K562 (cell line): ENCODE results near the gene RACK1. TPM values are rescaled to one million over a fixed set of nuclear protein-coding genes. Genes with fewer than 3 reads are reported as not detected.
A peak's percentile ranks its signal among the peaks of the same experiment; 100 is the strongest.

Source experiments
- BCOR ChIP-seq: fragments of 450-650 bp; IDR thresholded peaks from 2 replicates; pipeline ENCODE4 v1.6.1; 2016
- CBX8 ChIP-seq: fragments of 200-600 bp; sonication (generic); IDR thresholded peaks from 2 replicates; pipeline ENCODE4 v1.6.1; 2012; ENCODE audit warnings: borderline replicate concordance, mixed run types, low read depth, mild to moderate bottlenecking, moderate library complexity, mixed read lengths, low read length, control low read depth, inconsistent platforms; ENCODE audit not compliant: poor library complexity, severe bottlenecking; ENCODE audit errors: extremely low read depth
- CTBP1 ChIP-seq: fragments of 450-650 bp; IDR thresholded peaks from 2 replicates; pipeline ENCODE4 v1.6.1; 2016; ENCODE audit warnings: borderline replicate concordance
- CXXC5 ChIP-seq: fragments of 250-450 bp; sonication (Bioruptor Pico); IDR thresholded peaks from 2 replicates; pipeline ENCODE4 v1.8.0; 2022; ENCODE audit warnings: inconsistent platforms, mild to moderate bottlenecking, moderate library complexity
- FOXK2 ChIP-seq, 2 experiments: fragments of 450-650 bp; IDR thresholded peaks in 1 of 2; conservative IDR thresholded peaks in 1 of 2; 2 replicates each; pipeline ENCODE4 v1.6.1; 2016; ENCODE audit warnings: low read depth in 2 of 2, mild to moderate bottlenecking in 1 of 2
- HDGF ChIP-seq: fragments of 450-650 bp; IDR thresholded peaks from 2 replicates; pipeline ENCODE4 v1.6.1; 2016
- HNRNPLL ChIP-seq: fragments of 200-400 bp; formaldehyde crosslinking; IDR thresholded peaks from 2 replicates; pipeline ENCODE4 v1.6.1; 2017; ENCODE audit warnings: low read length, low read depth, mild to moderate bottlenecking; ENCODE audit not compliant: poor library complexity, severe bottlenecking
- MCM5 ChIP-seq: fragments of 450-650 bp; IDR thresholded peaks from 2 replicates; pipeline ENCODE4 v1.6.1; 2016; ENCODE audit warnings: low read depth
- MNT ChIP-seq, 2 experiments: fragments of 450-650 bp; conservative IDR thresholded peaks; 2 replicates each; pipeline ENCODE4 v1.6.1; 2017; ENCODE audit warnings: mild to moderate bottlenecking in 2 of 2, moderate library complexity in 2 of 2
- NBN ChIP-seq: fragments of 450-650 bp; IDR thresholded peaks from 2 replicates; pipeline ENCODE4 v1.6.1; 2016; ENCODE audit warnings: low read depth, mild to moderate bottlenecking
- NR3C1 ChIP-seq: sonication (generic); formaldehyde crosslinking; IDR thresholded peaks from 2 replicates; pipeline ENCODE4 v1.8.1; 2022; ENCODE audit warnings: missing genetic modification reagents
- RAD51 ChIP-seq: fragments of 450-650 bp; IDR thresholded peaks from 2 replicates; pipeline ENCODE4 v1.7.1; 2016; ENCODE audit warnings: low read depth, mild to moderate bottlenecking, borderline replicate concordance
- RNF2 ChIP-seq: sonication (generic); IDR thresholded peaks from 2 replicates; pipeline ENCODE4 v1.6.1; 2016
- SMAD1 ChIP-seq: fragments of 150-350 bp; IDR thresholded peaks from 2 replicates; pipeline ENCODE4 v1.6.1; 2014; ENCODE audit warnings: low read length, low read depth; ENCODE audit not compliant: partially characterized antibody
- SMAD3 ChIP-seq: fragments of 450-650 bp; formaldehyde crosslinking; conservative IDR thresholded peaks from 2 replicates; pipeline ENCODE4 v1.4.0; 2020; ENCODE audit warnings: mild to moderate bottlenecking
- SMARCA5 ChIP-seq: fragments of 450-650 bp; IDR thresholded peaks from 2 replicates; pipeline ENCODE4 v1.6.1; 2016
- TBP ChIP-seq: optimal IDR thresholded peaks from 2 replicates; pipeline ENCODE3; 2011; ENCODE audit warnings: low read depth, low read length, improper control_type of control experiment
- ZEB2 ChIP-seq: fragments of 450-650 bp; IDR thresholded peaks from 2 replicates; pipeline ENCODE4 v1.6.1; 2016
- ZNF384 ChIP-seq: IDR thresholded peaks from 2 replicates; pipeline ENCODE4 v1.6.1; 2012; ENCODE audit warnings: low read depth, low read length, improper control_type of control experiment
- ZNF507 ChIP-seq: conservative IDR thresholded peaks from 2 replicates; pipeline ENCODE4 v1.6.1; 2017; ENCODE audit warnings: missing genetic modification characterization, missing compliant biosample characterization
- ZSCAN29 ChIP-seq: fragments of 450-650 bp; IDR thresholded peaks from 2 replicates; pipeline ENCODE4 v1.6.1; 2017
- polyA plus RNA-seq, 8 experiments: library from polyadenylated mRNA; depleted of rRNA in 4 of 8; stranded (reverse) in 5 of 8; unstranded in 3 of 8; fragments of >200 nt; fragmentation: Nextera tagmentation in 2 of 8; fragmentation: Illumina TruSeq in 1 of 8; extraction: Ambion mirVana in 2 of 8; extraction: Trizol in 1 of 8; gene quantifications; 2 replicates each; pipeline versions ENCODE4 v1.2.1 to v1.2.3, GENCODE V29; 2011 to 2014; ENCODE audit warnings: inconsistent platforms in 1 of 8, missing spikeins in 1 of 8
- total RNA-seq, 7 experiments: library from RNA; depleted of rRNA in 6 of 7; stranded (reverse); fragments of >200 nt in 6 of 7; fragmentation: Illumina TruSeq in 2 of 7; extraction: Trizol in 2 of 7; gene quantifications; 2 replicates each; pipeline versions ENCODE4 v1.2.1 to v1.2.3, GENCODE V29; 2011 to 2021; ENCODE audit warnings: low replicate concordance in 1 of 7
- TF ChIP-seq, protein P1 (sequence below): sonication (generic); formaldehyde crosslinking; IDR thresholded peaks from 2 replicates; pipeline ENCODE4 v1.8.0; 2022; ENCODE audit warnings: missing genetic modification reagents, mild to moderate bottlenecking, moderate library complexity, borderline replicate concordance
- TF ChIP-seq, protein P2 (sequence below): fragments of 450-650 bp; IDR thresholded peaks from 2 replicates; pipeline ENCODE4 v1.6.1; 2016; ENCODE audit warnings: mild to moderate bottlenecking

The RACK1 gene
- total and polyA plus RNA-seq, 9 of the 15 experiments (the other 6 are each of a cell fraction or from before 2014, with no cell fraction given): 2,303 to 5,311 (median 3,833) TPM

GRCh38 chr5:181215997-181216989, 27.4 kb downstream of the RACK1 start (continued):
- no peak for TF ChIP-seq SMAD3 (CRISPR knock-in tag)
- peak; percentile 66 for TF ChIP-seq CXXC5 (CRISPR knock-in tag)
- peak in 1 of 2 experiments; percentile 43; a peak in 2 of 4 replicates for TF ChIP-seq MNT (conservative IDR thresholded peaks at IDR 0.05)
- TF ChIP-seq MCM5: no peak
- TF ChIP-seq, protein P1, sequence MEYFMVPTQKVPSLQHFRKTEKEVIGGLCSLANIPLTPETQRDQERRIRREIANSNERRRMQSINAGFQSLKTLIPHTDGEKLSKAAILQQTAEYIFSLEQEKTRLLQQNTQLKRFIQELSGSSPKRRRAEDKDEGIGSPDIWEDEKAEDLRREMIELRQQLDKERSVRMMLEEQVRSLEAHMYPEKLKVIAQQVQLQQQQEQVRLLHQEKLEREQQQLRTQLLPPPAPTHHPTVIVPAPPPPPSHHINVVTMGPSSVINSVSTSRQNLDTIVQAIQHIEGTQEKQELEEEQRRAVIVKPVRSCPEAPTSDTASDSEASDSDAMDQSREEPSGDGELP (CRISPR knock-in tag): peak; percentile 69; the same call in 1 of the 2 replicates
- 0 out of 2 replicates have a peak, but pooled peaks have one; percentile 32 for TF ChIP-seq ZSCAN29
- peak; percentile 94 for TF ChIP-seq BCOR
- 0 out of 2 replicates have a peak, but pooled peaks have one; percentile 12 for TF ChIP-seq ZNF384
- TF ChIP-seq ZNF507 (tag): no peak
- TF ChIP-seq CTBP1: peak; percentile 81
- TF ChIP-seq, protein P2, sequence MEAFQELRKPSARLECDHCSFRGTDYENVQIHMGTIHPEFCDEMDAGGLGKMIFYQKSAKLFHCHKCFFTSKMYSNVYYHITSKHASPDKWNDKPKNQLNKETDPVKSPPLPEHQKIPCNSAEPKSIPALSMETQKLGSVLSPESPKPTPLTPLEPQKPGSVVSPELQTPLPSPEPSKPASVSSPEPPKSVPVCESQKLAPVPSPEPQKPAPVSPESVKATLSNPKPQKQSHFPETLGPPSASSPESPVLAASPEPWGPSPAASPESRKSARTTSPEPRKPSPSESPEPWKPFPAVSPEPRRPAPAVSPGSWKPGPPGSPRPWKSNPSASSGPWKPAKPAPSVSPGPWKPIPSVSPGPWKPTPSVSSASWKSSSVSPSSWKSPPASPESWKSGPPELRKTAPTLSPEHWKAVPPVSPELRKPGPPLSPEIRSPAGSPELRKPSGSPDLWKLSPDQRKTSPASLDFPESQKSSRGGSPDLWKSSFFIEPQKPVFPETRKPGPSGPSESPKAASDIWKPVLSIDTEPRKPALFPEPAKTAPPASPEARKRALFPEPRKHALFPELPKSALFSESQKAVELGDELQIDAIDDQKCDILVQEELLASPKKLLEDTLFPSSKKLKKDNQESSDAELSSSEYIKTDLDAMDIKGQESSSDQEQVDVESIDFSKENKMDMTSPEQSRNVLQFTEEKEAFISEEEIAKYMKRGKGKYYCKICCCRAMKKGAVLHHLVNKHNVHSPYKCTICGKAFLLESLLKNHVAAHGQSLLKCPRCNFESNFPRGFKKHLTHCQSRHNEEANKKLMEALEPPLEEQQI: peak; percentile 48; the same call in 1 of the 2 replicates
- peak; percentile 48; the same call in 1 of the 2 replicates for TF ChIP-seq HDGF
- no peak for TF ChIP-seq NR3C1
- TF ChIP-seq CBX8: no peak
- TF ChIP-seq RNF2: no peak
- peak; percentile 97 for TF ChIP-seq SMARCA5
- TF ChIP-seq NBN: peak; percentile 92
- peak; percentile 28 for TF ChIP-seq HNRNPLL
- peak; percentile 96 for TF ChIP-seq TBP
- TF ChIP-seq ZEB2: 0 out of 2 replicates have a peak, but pooled peaks have one; percentile 44
- peak; percentile 52 to 57; a peak in 2 of 4 replicates for TF ChIP-seq FOXK2 (conservative IDR thresholded peaks at IDR 0.05 in 1 of 2, IDR thresholded peaks at IDR 0.05 in 1 of 2; ENCODE audit: low read depth in 2 of 2)
- TF ChIP-seq SMAD1: no peak
- peak; percentile 28; the same call in 1 of the 2 replicates for TF ChIP-seq RAD51
